DOHH2 (cell line): ENCODE results near the gene SUMO1.

ENCODE experiments used
- H3F3A ChIP-seq: fragments of 200-600 bp; sonication (generic), shearing (Covaris generic); 2 replicates; pipeline ENCODE4 v1.6.0; 2016; ENCODE audit warnings: antibody characterized with exemption, mild to moderate bottlenecking; ENCODE audit not compliant: control insufficient read depth, insufficient read depth
- H3K27ac ChIP-seq: fragments of 200-600 bp; sonication (generic); 2 replicates; pipeline ENCODE4 v1.5.1; 2014; ENCODE audit warnings: low read depth, mild to moderate bottlenecking, low read length, moderate library complexity
- H3K27me3 ChIP-seq: fragments of 200-600 bp; sonication (generic); 2 replicates; pipeline ENCODE4 v1.6.1; 2014; ENCODE audit warnings: mild to moderate bottlenecking, low read length, mixed read lengths; ENCODE audit not compliant: control insufficient read depth
- H3K36me3 ChIP-seq: fragments of 200-600 bp; sonication (generic); 2 replicates; pipeline ENCODE4 v1.6.1; 2014; ENCODE audit warnings: mild to moderate bottlenecking, low read length, moderate library complexity, mixed read lengths; ENCODE audit not compliant: control insufficient read depth
- H3K4me1 ChIP-seq: fragments of 200-600 bp; sonication (generic); 2 replicates; pipeline ENCODE4 v1.6.1; 2014; ENCODE audit warnings: mild to moderate bottlenecking, low read length, mixed read lengths; ENCODE audit not compliant: control insufficient read depth
- H3K4me2 ChIP-seq: fragments of 200-600 bp; sonication (generic); 2 replicates; pipeline ENCODE4 v1.6.0; 2014; ENCODE audit warnings: mild to moderate bottlenecking, low read length, moderate library complexity
- H3K4me3 ChIP-seq: fragments of 200-600 bp; sonication (generic); 2 replicates; pipeline ENCODE4 v1.5.1; 2014; ENCODE audit warnings: mild to moderate bottlenecking, low read length, mixed read lengths
- H3K79me2 ChIP-seq: fragments of 200-600 bp; sonication (generic); 2 replicates; pipeline ENCODE4 v1.6.1; 2014; ENCODE audit warnings: mild to moderate bottlenecking, low read length, mixed read lengths; ENCODE audit not compliant: control insufficient read depth
- H3K9me2 ChIP-seq: fragments of 200-600 bp; sonication (generic); replicated peaks from 2 replicates; pipeline ENCODE4 v1.6.1; 2014; ENCODE audit warnings: mild to moderate bottlenecking, low read length, mixed read lengths; ENCODE audit not compliant: control insufficient read depth
- H3K9me3 ChIP-seq: fragments of 200-600 bp; sonication (generic); 2 replicates; pipeline ENCODE4 v1.6.1; 2014; ENCODE audit warnings: antibody characterized with exemption, low read length, mixed read lengths; ENCODE audit not compliant: control insufficient read depth, insufficient read depth
- H4K20me1 ChIP-seq: fragments of 200-600 bp; sonication (generic); 2 replicates; pipeline ENCODE4 v1.6.0; 2014; ENCODE audit warnings: low read depth, mild to moderate bottlenecking, antibody characterized with exemption, low read length, moderate library complexity; ENCODE audit not compliant: control insufficient read depth, insufficient read depth
- EZH2phosphoT487 ChIP-seq: fragments of 200-600 bp; sonication (generic); IDR thresholded peaks from 2 replicates; pipeline ENCODE4 v1.6.1; 2017; ENCODE audit warnings: borderline replicate concordance, mild to moderate bottlenecking, antibody characterized with exemption, low read length, moderate library complexity, mixed read lengths
- TF ChIP-seq, protein P1 (sequence below): fragments of 200-600 bp; sonication (generic); IDR thresholded peaks from one replicate; pipeline ENCODE4 v1.5.1; 2014; ENCODE audit warnings: antibody characterized with exemption, mild to moderate bottlenecking, low read depth, low read length; ENCODE audit not compliant: poor library complexity, severe bottlenecking

SUMO1 gene

DNA sequence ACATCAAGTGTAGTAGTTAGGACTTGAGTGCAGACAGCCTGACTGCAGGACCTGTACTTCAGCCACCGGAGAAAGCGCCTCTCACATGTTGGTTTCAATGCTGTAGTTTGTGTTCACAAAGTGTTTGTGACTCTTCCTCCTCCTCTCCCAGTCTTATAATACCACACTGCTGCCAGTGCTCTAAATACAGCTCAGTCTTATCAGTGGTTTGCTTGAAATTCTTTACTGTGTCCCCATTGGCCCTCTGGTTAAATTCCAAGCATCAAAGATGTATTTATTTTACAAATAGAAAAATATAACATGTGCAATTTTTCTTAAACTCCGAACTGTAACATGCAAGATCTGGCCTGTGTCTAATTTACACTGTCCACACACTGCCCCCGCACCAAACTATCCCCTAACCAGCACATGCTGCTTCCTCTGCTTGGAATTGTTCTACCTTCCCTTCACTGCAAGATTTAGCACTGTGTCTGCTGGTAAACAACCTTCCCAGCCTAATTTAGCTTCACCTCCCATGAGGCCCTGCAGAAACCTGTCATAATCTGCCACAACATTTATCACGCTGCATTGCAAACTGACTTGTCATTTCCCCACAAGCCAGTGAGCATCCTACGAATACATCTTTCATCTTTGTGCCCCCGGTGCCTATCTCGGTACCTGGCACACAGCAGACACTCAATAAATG lies 77.1 kb downstream of the SUMO1 start:
- TF ChIP-seq, protein P1, sequence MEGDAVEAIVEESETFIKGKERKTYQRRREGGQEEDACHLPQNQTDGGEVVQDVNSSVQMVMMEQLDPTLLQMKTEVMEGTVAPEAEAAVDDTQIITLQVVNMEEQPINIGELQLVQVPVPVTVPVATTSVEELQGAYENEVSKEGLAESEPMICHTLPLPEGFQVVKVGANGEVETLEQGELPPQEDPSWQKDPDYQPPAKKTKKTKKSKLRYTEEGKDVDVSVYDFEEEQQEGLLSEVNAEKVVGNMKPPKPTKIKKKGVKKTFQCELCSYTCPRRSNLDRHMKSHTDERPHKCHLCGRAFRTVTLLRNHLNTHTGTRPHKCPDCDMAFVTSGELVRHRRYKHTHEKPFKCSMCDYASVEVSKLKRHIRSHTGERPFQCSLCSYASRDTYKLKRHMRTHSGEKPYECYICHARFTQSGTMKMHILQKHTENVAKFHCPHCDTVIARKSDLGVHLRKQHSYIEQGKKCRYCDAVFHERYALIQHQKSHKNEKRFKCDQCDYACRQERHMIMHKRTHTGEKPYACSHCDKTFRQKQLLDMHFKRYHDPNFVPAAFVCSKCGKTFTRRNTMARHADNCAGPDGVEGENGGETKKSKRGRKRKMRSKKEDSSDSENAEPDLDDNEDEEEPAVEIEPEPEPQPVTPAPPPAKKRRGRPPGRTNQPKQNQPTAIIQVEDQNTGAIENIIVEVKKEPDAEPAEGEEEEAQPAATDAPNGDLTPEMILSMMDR = no peak
- TF ChIP-seq EZH2phosphoT487 = no peak
- Histone ChIP-seq H3K27ac (no peak overlapping the region), H3K9me3 (no peaks in the 10 kb centered on the region), H3K4me2 (no peak overlapping the region), H3K27me3 (no peaks in the 10 kb centered on the region), H3K79me2 (no peaks in the 10 kb centered on the region), H3K4me1 (0 out of 2 replicates have a peak, but pooled peaks cover 4% of the 10 kb centered on the region), H3K36me3 (no peaks in the 10 kb centered on the region), H4K20me1 (no peaks in the 10 kb centered on the region), H3K9me2 (no peaks in the 10 kb centered on the region), H3F3A (no peaks in the 10 kb centered on the region), H3K4me3 (no peak overlapping the region)

DNA sequence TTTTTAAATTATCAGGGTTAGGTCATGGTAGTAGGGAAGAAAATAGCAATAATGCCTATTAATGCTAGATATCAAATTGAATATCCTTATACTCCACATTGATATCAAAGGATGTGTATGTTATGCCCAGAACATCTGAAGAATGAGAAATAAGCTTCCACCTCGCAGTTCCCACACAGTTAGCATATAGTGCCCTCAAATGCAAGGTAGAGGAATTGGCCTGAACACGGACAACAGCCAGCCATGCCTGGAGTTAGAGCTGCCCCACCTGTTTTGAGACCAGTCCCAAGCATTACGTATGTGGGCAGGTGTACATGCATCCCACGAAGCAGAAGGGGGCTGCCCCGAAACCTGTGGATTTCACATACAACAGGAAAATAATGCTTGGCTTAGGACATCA lies 79.6 kb downstream of the SUMO1 start:
- Histone ChIP-seq H3F3A (no peaks in the 10 kb centered on the region), H3K4me2 (no peak overlapping the region), H3K27ac (no peak overlapping the region), H3K9me2 (no peaks in the 10 kb centered on the region), H3K9me3 (no peaks in the 10 kb centered on the region), H3K36me3 (no peaks in the 10 kb centered on the region), H3K4me1 (0 out of 2 replicates have a peak, but pooled peaks cover 4% of the 10 kb centered on the region), H4K20me1 (no peaks in the 10 kb centered on the region), H3K27me3 (0 out of 2 replicates have a peak, but pooled peaks cover 3% of the 10 kb centered on the region), H3K79me2 (no peaks in the 10 kb centered on the region), H3K4me3 (no peak overlapping the region)
- TF ChIP-seq EZH2phosphoT487 = no peak
- TF ChIP-seq, protein P1 = no peak

DNA sequence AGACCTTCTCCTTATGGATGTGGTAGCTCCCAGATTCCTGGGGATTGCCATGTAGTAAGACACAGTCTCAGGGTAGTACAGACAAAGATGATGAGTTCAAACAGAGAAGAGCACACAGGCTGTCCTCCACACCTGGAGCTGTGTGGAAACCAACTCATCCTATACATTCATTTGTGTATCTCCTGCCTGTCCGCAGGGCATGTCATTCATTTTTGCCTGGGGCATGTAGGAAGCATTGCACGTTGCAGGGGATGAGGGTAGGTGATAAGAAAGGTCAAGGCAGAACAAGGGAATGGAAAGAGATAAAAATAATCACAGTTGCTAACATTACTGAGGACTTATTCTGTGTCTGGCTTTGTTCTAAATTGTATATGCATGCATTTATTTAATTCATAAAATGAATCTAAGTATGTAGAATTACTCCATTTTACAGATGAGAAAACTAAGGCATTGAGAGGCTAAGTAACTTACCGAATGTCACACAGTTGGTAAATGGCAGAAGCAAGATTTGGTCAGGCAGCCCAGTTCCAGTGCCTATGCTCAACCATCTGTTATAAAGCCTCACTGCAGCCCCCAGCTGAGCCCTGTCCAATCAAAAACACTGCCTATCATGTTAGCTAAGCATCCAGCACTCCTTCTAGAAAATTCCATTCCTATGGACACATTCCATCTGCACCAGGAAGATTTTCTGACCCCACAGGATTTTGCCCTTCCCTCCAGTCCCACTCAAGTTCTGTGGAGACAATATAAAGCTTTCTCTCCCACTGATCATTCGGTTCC lies 81.0 kb downstream of the SUMO1 start:
- TF ChIP-seq, protein P1 = no peak
- no peak for TF ChIP-seq EZH2phosphoT487
- H3K9me2 ChIP-seq = no peaks in the 10 kb centered on the region
- 0 out of 2 replicates have a peak, but pooled peaks cover 4% of the 10 kb centered on the region for H3K4me1 ChIP-seq
- no peaks in the 10 kb centered on the region for H3K36me3 ChIP-seq
- H3K27me3 ChIP-seq = 0 out of 2 replicates have a peak, but pooled peaks cover 3% of the 10 kb centered on the region
- H3K9me3 ChIP-seq = no peaks in the 10 kb centered on the region
- H3K79me2 ChIP-seq = no peaks in the 10 kb centered on the region
- H3K4me3 ChIP-seq = no peak overlapping the region
- H3K27ac ChIP-seq = no peak overlapping the region
- H3K4me2 ChIP-seq = no peak overlapping the region
- no peaks in the 10 kb centered on the region for H4K20me1 ChIP-seq
- no peaks in the 10 kb centered on the region for H3F3A ChIP-seq
